Measurements from ENCODE around the gene NCAPG.

NCAPG gene

GRCh38 chr4:17876943-17877342 is 66.2 kb downstream of the NCAPG start:
- DNase-seq = no peak

GRCh38 chr4:17877661-17878060 is 66.9 kb downstream of the NCAPG start:
- DNase-seq = no peak

- DNase-seq = no peak
These were observed 73.3 kb downstream of the NCAPG start for GRCh38 chr4:17884063-17884462.

GRCh38 chr4:17884511-17884910 is 73.7 kb downstream of the NCAPG start:
- DNase-seq = no peak

- no peak for DNase-seq
These were observed 78.9 kb downstream of the NCAPG start for GRCh38 chr4:17889692-17890091.

GRCh38 chr4:17894421-17894820 is 83.6 kb downstream of the NCAPG start:
- no peak for DNase-seq
